Left kidney (tissue), 2 donors: ENCODE data around the gene MYLK2. TPM values are rescaled to one million over a fixed set of nuclear protein-coding genes. Genes with fewer than 3 reads are reported as not detected.

Experiments used
- DNase-seq: peaks from one replicate; pipeline ENCODE4 v3.0.0-alpha.2; 2013
- polyA plus RNA-seq: library from polyadenylated mRNA; unstranded; fragments of 120-200 nt; gene quantifications from one replicate; pipeline ENCODE4 v1.2.1, GENCODE V29; 2013; ENCODE audit not compliant: insufficient read length

The MYLK2 gene
- polyA plus RNA-seq, 1 donor: 0.76 TPM

DNA sequence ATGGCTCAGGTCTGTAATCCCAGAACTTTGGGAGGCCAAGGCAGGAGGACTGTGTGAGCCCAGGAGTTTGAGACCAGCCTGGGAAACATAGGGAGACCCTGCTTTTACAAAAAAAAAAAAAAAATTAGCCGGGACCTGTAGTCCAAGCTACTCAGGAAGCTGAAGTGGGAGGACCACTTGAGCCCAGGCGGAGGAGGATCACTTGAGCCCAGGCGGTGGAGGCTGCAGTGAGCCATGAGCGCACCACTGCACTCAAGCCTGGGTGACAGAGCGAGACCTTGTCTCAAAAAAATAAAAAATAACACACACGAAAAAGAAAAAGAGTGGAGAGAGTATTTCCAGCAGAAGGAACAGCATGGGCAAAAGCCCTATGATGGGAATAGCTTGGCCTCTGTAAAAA lies 53.2 kb downstream of the MYLK2 start:
- DNase-seq: no peak

DNA sequence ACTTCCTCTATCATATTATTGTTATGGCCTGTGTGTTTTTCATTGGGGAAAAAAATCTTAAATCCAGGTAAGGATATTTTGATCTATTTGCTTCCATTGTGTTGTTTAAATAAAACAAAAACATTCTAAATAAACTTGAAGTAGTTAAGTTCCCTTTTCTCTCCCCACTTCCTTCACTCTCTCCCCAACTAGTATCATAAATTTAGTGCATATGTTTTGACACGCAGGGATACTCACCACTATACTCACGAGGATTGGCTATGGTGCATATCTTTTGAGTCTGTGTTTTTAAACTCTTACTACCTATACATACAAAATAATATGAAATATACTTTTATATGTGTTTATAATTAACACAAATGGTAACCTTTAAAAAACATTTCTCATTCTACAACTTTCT lies 56.5 kb downstream of the MYLK2 start:
- DNase-seq: no peak

DNA sequence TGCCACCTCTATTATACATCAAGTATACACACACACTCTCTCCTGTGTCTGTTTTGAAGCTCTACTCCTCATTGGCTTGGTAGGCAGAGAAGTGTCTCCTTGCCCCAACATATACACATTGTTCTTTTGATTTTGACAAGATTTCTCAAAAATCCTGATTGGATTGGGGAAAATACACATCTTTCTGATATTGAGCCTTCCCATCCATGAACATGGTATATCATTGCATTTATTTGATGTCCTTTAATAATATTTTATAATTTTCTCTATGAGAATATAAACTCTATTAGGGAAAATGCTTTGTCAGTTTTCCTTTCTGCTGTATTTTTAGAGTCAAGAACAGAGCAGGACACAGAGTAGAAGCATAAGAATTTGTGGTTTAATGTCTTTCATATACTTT lies 58.5 kb downstream of the MYLK2 start:
- DNase-seq: no peak

DNA sequence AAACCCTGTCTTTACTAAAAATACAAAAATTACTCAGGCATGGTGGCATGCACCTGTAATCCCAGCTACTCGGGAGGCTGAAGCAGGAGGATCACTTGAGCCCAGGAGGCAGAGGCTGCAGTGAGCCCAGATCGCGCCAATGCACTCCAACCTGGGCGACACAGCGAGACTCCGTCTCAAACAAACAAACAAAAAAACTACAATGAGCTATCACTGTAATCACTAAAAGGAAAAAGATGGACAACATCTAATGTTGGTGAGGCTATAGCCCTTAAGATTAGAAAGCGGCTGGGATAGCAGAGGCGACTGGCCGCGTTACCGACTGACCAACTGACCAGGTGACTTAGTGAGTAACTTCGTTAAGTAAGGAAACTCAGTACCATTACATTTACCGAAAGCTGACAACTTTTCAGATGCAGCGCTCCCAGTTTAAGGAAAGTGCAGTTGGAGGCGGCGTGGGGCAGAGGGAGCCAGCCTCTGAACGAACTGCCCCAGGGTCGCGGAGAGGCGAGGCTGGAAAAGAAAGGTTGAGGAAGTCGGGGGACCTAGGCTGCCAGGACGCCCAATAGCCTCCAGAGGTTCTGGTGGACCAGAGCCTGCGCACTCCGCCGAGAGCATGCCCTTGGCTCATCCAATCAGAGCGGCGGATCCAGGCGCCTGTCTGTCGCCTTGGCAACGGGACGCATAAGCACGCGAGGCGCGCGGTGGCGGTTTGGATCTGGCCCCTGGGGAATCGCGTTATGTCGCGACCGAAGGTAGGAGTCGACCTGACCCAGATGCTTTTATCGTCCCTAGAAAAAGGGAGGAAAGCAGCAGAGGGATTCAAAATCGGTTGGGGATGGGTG lies 60.2 kb downstream of the MYLK2 start:
- peak; percentile 94 for DNase-seq

DNA sequence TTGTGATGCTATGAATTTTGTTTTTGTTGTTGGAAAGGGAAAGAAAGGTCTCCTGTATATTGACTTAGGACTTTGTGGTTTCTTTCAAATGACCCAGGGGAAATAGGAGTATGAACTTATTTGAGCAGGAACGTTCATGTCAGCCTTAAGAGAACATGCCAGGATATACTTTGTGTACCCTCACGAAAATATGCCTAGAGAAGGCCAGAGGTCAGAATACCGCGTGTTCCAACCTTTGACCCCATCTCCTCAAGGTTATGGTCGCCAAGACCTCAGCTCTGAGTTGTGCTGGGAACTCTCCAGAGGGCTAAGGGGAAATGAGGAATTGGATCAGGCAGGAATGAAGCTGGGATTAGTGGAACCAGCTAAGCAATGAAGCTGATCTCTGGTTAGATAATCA lies 62.8 kb downstream of the MYLK2 start:
- DNase-seq: no peak

DNA sequence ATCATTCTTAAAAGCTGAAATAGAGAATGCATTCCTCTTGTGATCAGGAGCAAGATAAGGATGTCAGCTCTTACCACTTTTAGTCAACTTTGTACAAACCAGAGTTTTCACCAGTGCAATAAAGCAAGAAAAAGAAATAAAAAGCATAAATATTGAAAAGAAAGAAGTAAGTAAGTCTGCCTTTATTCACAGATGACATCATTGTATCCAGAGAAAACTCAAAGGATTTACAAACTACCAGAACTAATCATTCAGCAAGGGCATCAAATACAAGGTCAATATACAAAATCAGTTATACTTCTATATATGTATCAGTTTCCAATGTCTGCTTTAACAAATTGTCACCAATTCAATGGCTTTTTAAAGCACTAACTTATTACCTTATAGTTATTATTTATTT lies 64.7 kb downstream of the MYLK2 start:
- no peak for DNase-seq

Other genes with a start within 250 kb of the MYLK2 start
- 132 TPM for gene ID1, start 214.1 kb upstream of the MYLK2 start, polyA plus RNA-seq
- 0.75 TPM for gene COX4I2, start 181.4 kb upstream of the MYLK2 start, polyA plus RNA-seq
- gene BCL2L1, start 96.5 kb upstream of the MYLK2 start, polyA plus RNA-seq: 66.2 TPM
- 71.2 TPM for gene TPX2, start 80.1 kb upstream of the MYLK2 start, polyA plus RNA-seq
- 3.9 TPM for gene FOXS1, start 26.2 kb downstream of the MYLK2 start, polyA plus RNA-seq
- 16.0 TPM for gene DUSP15, start 51.2 kb downstream of the MYLK2 start, polyA plus RNA-seq
- 5.5 TPM for gene TTLL9, start 51.3 kb downstream of the MYLK2 start, polyA plus RNA-seq
- 19.6 TPM for gene PDRG1, start 132.7 kb downstream of the MYLK2 start, polyA plus RNA-seq
- 0.35 TPM for gene XKR7, start 148.8 kb downstream of the MYLK2 start, polyA plus RNA-seq
- 5.2 TPM for gene CCM2L, start 191.1 kb downstream of the MYLK2 start, polyA plus RNA-seq
- gene HCK, start 232.9 kb downstream of the MYLK2 start, polyA plus RNA-seq: 1.8 TPM